A673 (cell line): ENCODE results near the gene PLCB4.

Experiments
- CTCF ChIP-seq: fragments of 300-800, 200-600 bp; sonication (generic); conservative IDR thresholded peaks from 2 replicates; pipeline ENCODE4 v1.5.1; 2017; ENCODE audit warnings: low read depth, mild to moderate bottlenecking, antibody characterized with exemption, low read length, moderate library complexity, mixed read lengths
- EZH2 ChIP-seq: fragments of 200-600 bp; sonication (generic); IDR thresholded peaks from 2 replicates; pipeline ENCODE4 v1.6.1; 2017; ENCODE audit warnings: borderline replicate concordance, low read depth, mild to moderate bottlenecking, mixed read lengths, antibody characterized with exemption, low read length; ENCODE audit not compliant: poor library complexity, severe bottlenecking

- TF ChIP-seq CTCF (no peak), EZH2 (no peak)
Observed at GRCh38 chr20:9506280-9506821, 437.5 kb downstream of the PLCB4 start.
